Measurements from ENCODE around the gene RPP21.

The RPP21 gene

GRCh38 chr6:30344868-30345671 is at the start of gene RPP21:
Gene RPP21 (plus strand): TSS chr6:30345156. CDS start chr6:30345172, 16 bp downstream.
- peak; percentile 50 for DNase-seq

- DNase-seq: no peak
Observed at GRCh38 chr6:30295837-30296236, 49.1 kb upstream of the RPP21 start.

- no peak for DNase-seq
Observed at GRCh38 chr6:30304002-30304401, 41.0 kb upstream of the RPP21 start.

- DNase-seq: no peak
Observed at GRCh38 chr6:30311101-30311500, 33.9 kb upstream of the RPP21 start.

GRCh38 chr6:30311671-30312070 is 33.3 kb upstream of the RPP21 start:
- DNase-seq: no peak

- DNase-seq: no peak
Observed at GRCh38 chr6:30312266-30312665, 32.7 kb upstream of the RPP21 start.

- no peak for DNase-seq
Observed at GRCh38 chr6:30312676-30313321, 32.2 kb upstream of the RPP21 start.

GRCh38 chr6:30315156-30315555 is 29.8 kb upstream of the RPP21 start:
- DNase-seq: no peak

- no peak for DNase-seq
Observed at GRCh38 chr6:30317913-30318589, 26.9 kb upstream of the RPP21 start.

GRCh38 chr6:30319146-30319835 is 25.7 kb upstream of the RPP21 start:
- DNase-seq: no peak

GRCh38 chr6:30321692-30322388 is 23.1 kb upstream of the RPP21 start:
- no peak for DNase-seq

- DNase-seq: no peak
Observed at GRCh38 chr6:30322527-30323501, 22.1 kb upstream of the RPP21 start.

- DNase-seq: no peak
Observed at GRCh38 chr6:30323806-30324205, 21.1 kb upstream of the RPP21 start.

- peak; percentile 1 for DNase-seq
Observed at GRCh38 chr6:30325150-30325872, 19.6 kb upstream of the RPP21 start.

- no peak for DNase-seq
Observed at GRCh38 chr6:30325873-30326525, 19.0 kb upstream of the RPP21 start.

GRCh38 chr6:30326526-30327231 is 18.3 kb upstream of the RPP21 start, which contains the start of gene TRIM39:
Gene TRIM39 (plus strand): TSS chr6:30326927. CDS start chr6:30329318, 2,391 bp downstream.
- DNase-seq: peak; percentile 54

- no peak for DNase-seq
Observed at GRCh38 chr6:30327232-30327746, 17.7 kb upstream of the RPP21 start.

GRCh38 chr6:30328397-30328796 is 16.6 kb upstream of the RPP21 start:
- no peak for DNase-seq

- DNase-seq: no peak
Observed at GRCh38 chr6:30329331-30329730, 15.6 kb upstream of the RPP21 start.

Data from NCI-H1092 (cell line).